Nephron (organoid): ENCODE measurements around the gene IL1F10.

Experiments
- H3K27ac Mint-ChIP-seq, 3 experiments: 2 replicates each; pipeline ENCODE4 v1.8.0; 2020; ENCODE audit warnings: mixed read lengths in 3 of 3, mild to moderate bottlenecking in 2 of 3, moderate library complexity in 1 of 3
- H3K27me3 Mint-ChIP-seq: 2 replicates; pipeline ENCODE4 v1.8.0; 2021; ENCODE audit warnings: low read depth, mild to moderate bottlenecking, moderate library complexity, mixed read lengths
- H3K36me3 Mint-ChIP-seq: 2 replicates; pipeline ENCODE4 v1.8.0; 2020; ENCODE audit warnings: low read depth, mixed read lengths
- H3K4me1 Mint-ChIP-seq: 2 replicates; pipeline ENCODE4 v1.8.0; 2020; ENCODE audit warnings: mixed read lengths
- H3K4me3 Mint-ChIP-seq, 3 experiments: 2 replicates each; pipeline ENCODE4 v1.8.0; 2020; ENCODE audit warnings: mild to moderate bottlenecking in 3 of 3, mixed read lengths in 3 of 3, moderate library complexity in 2 of 3
- H3K9me3 Mint-ChIP-seq: 2 replicates; pipeline ENCODE4 v1.8.0; 2020; ENCODE audit warnings: mixed read lengths
- TF ChIP-seq, protein P1 (sequence below), 3 experiments: fragments of 200-600 bp; sonication (generic); IDR thresholded peaks; one replicate each; pipeline ENCODE4 v1.5.0; 2021; ENCODE audit warnings: antibody characterized with exemption in 3 of 3; ENCODE audit not compliant: unreplicated experiment in 3 of 3

IL1F10 gene

DNA sequence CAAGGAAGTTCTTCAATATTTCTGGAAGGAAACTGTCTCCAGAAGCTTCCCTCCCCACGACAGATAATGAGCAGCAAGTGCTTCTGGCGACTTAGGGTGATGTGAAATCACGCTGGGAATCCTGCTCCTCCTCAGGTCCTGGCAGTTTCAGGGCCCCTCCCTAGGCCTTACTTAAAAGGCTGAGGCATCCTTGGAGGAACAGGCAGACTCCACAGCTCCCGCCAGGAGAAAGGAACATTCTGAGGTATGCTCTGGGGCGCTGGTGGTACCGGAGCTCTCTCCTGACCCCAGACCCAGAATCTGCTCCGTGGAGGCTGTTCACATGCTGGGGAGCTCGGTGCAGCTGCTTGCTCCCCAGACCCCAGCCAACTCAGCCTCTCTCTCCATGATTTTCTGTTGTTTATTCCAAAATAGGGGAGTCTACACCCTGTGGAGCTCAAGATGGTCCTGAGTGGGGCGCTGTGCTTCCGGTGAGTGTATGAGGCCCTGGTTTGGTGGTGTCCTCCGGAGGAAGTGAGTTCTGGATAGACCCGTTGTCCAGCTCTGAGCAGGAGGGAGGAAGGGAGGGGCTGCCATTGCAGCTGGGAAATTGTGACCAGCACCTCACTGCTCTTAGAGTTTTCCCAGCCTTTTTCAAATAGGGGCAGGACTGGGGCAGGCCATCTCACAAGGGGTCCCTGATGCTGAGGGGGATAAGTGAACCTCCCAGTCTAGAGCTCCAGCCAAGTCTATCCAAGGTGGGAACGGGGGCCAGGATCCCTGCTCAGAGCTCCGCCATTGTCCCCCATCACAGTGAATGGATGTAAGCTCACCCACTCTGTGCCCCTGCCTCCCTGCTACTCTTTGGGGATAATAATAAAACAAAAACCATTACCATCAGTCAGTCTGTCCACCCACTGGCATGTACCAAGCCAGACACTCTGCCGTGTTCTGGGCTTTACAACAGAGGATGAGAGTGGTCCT lies 8.5 kb upstream of the IL1F10 start, which contains the start of gene IL36RN:
IL36RN (plus strand) TSS at position 201 of the 963 bp plus-strand sequence; CDS start at position 442, 241 bp downstream.
- H3K27me3 Mint-ChIP-seq: peaks cover 21% of the 10 kb centered on the region
- no peaks in the 10 kb centered on the region for H3K4me1 Mint-ChIP-seq
- peaks cover 21% of the 10 kb centered on the region for H3K9me3 Mint-ChIP-seq

DNA sequence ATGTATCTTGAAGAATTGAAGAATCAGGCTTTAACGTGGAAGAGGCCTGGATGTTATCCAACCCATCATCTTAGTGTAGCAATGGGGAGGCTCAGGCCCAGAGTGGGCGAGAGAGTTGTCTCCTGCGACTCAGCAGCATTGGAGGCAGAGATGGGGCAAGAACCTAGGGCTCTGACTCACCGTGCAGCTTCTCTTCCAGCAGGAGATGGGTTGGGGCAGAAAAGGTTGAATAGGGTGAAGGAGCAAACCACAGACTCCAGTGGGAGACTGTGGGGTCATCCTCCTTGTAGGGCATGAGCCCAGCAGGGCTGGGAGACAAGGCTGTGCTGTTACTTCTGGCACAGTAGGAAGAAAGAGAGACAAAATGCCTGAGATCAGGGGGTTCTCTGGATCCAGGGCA lies 7.4 kb upstream of the IL1F10 start:
- peaks cover 15% of the 10 kb centered on the region for H3K9me3 Mint-ChIP-seq
- peaks cover 25% of the 10 kb centered on the region for H3K27me3 Mint-ChIP-seq
- no peak overlapping the region for H3K27ac Mint-ChIP-seq
- no peak overlapping the region for H3K4me3 Mint-ChIP-seq
- no peaks in the 10 kb centered on the region for H3K4me1 Mint-ChIP-seq
- TF ChIP-seq, protein P1, sequence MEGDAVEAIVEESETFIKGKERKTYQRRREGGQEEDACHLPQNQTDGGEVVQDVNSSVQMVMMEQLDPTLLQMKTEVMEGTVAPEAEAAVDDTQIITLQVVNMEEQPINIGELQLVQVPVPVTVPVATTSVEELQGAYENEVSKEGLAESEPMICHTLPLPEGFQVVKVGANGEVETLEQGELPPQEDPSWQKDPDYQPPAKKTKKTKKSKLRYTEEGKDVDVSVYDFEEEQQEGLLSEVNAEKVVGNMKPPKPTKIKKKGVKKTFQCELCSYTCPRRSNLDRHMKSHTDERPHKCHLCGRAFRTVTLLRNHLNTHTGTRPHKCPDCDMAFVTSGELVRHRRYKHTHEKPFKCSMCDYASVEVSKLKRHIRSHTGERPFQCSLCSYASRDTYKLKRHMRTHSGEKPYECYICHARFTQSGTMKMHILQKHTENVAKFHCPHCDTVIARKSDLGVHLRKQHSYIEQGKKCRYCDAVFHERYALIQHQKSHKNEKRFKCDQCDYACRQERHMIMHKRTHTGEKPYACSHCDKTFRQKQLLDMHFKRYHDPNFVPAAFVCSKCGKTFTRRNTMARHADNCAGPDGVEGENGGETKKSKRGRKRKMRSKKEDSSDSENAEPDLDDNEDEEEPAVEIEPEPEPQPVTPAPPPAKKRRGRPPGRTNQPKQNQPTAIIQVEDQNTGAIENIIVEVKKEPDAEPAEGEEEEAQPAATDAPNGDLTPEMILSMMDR (IDR thresholded peaks at IDR 0.05; ENCODE audit: unreplicated experiment in 3 of 3): no peak
- H3K36me3 Mint-ChIP-seq: no peaks in the 10 kb centered on the region

More for the DNA sequence above, 8.5 kb upstream of the IL1F10 start, which contains the start of gene IL36RN:
- no peak within 1 kb of the TSS for H3K27ac Mint-ChIP-seq
- TF ChIP-seq, protein P1 (IDR thresholded peaks at IDR 0.05; ENCODE audit: unreplicated experiment in 3 of 3): no peak
- H3K36me3 Mint-ChIP-seq: no peaks in the 10 kb centered on the region
- no peak within 1 kb of the TSS for H3K4me3 Mint-ChIP-seq

DNA sequence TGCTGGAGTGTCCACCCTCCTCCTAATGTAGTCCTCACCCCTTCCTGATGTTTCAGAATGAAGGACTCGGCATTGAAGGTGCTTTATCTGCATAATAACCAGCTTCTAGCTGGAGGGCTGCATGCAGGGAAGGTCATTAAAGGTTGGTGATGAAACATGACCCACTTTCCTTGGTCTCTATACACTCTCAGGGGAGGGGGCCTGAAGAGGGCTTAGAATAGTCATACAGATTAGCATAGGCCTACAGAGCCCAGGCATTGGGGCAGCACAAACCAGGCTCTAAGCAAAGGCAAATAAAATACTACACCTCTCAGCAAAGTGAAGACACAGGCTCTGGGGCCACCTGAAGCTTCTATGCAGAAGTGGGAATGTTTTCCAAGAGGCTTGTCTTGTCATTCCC lies 7.0 kb upstream of the IL1F10 start:
- no peaks in the 10 kb centered on the region for H3K36me3 Mint-ChIP-seq
- peaks cover 13% of the 10 kb centered on the region for H3K9me3 Mint-ChIP-seq
- no peaks in the 10 kb centered on the region for H3K4me1 Mint-ChIP-seq
- H3K27me3 Mint-ChIP-seq: peaks cover 24% of the 10 kb centered on the region
- H3K27ac Mint-ChIP-seq: no peak overlapping the region
- no peak overlapping the region for H3K4me3 Mint-ChIP-seq
- TF ChIP-seq, protein P1 (IDR thresholded peaks at IDR 0.05; ENCODE audit: unreplicated experiment in 3 of 3): no peak

DNA sequence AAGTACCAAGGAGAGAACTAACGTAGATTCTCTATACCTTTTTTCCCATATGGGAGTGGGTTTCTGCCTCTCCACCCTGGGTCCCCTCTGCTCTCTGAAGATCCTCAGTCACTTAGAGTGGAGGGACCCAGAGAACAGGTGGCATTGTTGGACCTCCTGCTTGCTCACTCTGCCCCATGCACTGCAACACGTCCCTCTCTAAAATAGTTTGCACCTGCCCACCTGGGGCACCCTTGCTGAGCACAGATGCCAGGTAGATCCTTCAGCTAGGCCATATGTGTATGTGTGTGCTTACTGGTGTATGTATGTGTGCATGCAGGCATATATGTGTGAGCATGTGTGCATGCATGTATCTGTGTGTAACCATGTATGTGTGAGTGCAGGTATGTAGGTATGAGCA lies 6.5 kb upstream of the IL1F10 start:
- Mint-ChIP-seq H3K27me3 (peaks cover 24% of the 10 kb centered on the region), H3K27ac (no peak overlapping the region), H3K4me3 (no peak overlapping the region), H3K36me3 (no peaks in the 10 kb centered on the region), H3K9me3 (peaks cover 9% of the 10 kb centered on the region), H3K4me1 (no peaks in the 10 kb centered on the region)
- TF ChIP-seq, protein P1 (IDR thresholded peaks at IDR 0.05; ENCODE audit: unreplicated experiment in 3 of 3): no peak

DNA sequence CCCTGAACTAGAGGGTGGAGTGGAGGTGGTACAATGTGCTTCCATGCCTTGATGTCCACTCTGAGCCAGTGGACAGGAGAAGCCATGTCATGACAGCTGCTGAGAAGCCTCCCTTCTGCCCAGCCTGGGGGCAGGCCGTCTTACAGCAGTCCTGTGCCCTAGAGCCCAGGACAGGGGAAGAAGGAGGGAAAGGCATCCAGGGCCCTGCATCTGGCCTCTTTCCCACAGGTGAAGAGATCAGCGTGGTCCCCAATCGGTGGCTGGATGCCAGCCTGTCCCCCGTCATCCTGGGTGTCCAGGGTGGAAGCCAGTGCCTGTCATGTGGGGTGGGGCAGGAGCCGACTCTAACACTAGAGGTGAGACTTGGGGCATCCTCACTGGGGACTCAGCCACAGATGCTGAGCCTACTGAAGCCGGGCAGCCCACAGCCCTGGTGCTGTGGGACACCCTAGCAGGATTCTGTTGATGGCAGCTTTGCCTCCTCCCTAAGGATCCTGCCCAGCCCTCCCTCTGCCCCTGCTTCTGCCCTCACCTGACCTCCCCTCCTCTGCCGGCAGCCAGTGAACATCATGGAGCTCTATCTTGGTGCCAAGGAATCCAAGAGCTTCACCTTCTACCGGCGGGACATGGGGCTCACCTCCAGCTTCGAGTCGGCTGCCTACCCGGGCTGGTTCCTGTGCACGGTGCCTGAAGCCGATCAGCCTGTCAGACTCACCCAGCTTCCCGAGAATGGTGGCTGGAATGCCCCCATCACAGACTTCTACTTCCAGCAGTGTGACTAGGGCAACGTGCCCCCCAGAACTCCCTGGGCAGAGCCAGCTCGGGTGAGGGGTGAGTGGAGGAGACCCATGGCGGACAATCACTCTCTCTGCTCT lies 5.6 kb upstream of the IL1F10 start:
- Mint-ChIP-seq H3K27ac (no peak overlapping the region), H3K27me3 (peaks cover 29% of the 10 kb centered on the region), H3K4me1 (no peaks in the 10 kb centered on the region), H3K36me3 (no peaks in the 10 kb centered on the region), H3K9me3 (peaks cover 8% of the 10 kb centered on the region), H3K4me3 (no peak overlapping the region)
- TF ChIP-seq, protein P1 (IDR thresholded peaks at IDR 0.05; ENCODE audit: unreplicated experiment in 3 of 3): no peak
